Measurements from ENCODE around the gene CREG2.

- TF ChIP-seq POLR2AphosphoS5 (IDR thresholded peaks at IDR 0.05; ENCODE audit: low read depth) (no peak), CTCF (IDR thresholded peaks at IDR 0.05; ENCODE audit: insufficient read depth, low read length) (no peak)
Measured at GRCh38 chr2:101375653-101376052, 11.7 kb downstream of the CREG2 start.

All from HL-60 (cell line).